ENCODE measurements around the gene PIGO. TPM values are rescaled to one million over a fixed set of nuclear protein-coding genes. Genes with fewer than 3 reads are reported as not detected.

Gene PIGO
- total RNA-seq, 2 donors from 2014 or later: 19.1 to 20.4 TPM

DNA sequence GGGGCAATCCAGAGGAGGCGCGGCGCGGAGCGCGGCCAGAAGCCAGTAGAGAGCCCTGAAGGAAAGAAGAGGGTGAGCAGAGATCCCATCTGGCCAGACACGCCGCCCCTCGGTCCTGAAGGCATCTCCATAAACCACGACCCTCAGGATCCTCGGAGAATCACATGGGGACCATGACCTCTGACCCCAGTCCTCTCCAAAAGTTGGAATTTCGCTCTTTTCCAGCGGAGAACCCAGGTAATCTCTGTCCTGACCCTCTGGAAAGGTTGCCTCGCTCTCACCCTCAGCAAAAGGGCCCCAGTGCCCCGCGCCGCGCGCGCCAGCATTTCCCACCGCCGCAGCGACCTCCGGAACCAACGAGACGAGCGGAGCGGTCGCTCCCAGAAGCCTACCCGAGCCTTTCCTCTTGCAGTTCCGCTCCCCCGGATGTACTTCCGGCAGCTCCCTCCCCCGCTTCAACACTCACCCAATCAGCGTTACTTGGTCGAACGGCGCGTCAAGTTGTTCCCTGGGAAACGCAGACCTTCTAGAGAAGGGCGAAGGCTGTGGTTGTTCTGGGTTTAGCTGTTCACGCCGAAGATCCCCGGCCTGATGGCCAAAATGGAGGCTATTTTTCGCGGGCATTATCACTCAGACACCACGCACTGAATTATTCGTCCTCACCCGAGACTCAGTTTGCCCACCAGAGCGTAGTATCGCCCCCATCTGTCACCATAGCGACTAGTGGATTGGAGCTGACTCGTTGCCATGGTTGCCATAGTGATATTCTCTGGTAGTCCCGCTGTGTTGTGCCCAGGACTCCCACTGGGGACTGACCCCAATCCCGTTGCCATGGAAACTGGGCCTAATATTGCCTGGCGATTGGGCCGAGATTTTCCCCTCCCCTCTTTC lies 6.6 kb upstream of the PIGO start, which contains the start of gene STOML2:
Gene STOML2, minus strand, starts transcription at position 363 of the 891 bp plus-strand sequence. Its CDS starts 37 bp downstream, at position 326.
- ATAC-seq (peak; percentile 97), DNase-seq (peak; percentile 77 to 86 (median 85))
- Mint-ChIP-seq H3K27ac (peak within 1 kb of the TSS; percentile 97), H3K4me3 (peak within 1 kb of the TSS; percentile 99), H3K4me1 (peaks cover 23% of the 10 kb centered on the region), H3K36me3 (ENCODE audit: low read depth) (peaks cover 17% of the 10 kb centered on the region), H3K27me3 (no peaks in the 10 kb centered on the region)
- H3K9me3 ChIP-seq (ENCODE audit: control insufficient read depth, low read length, poor library complexity, severe bottlenecking): no peaks in the 10 kb centered on the region

DNA sequence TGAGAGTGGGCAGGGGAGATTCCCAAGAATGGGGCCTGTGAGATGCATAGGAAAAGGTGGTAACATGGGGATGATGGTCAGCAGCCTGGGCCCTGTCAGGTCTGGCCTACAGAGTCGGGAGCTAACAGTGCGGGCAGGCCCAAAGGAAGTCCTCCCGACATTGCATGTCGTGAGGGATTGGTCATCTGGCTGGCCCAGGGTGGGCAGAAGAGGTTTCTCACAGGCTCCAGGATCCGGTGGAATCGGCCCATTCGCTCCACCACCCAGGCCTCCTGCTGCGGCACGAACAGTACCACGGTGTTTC lies 6.0 kb upstream of the PIGO start:
- no peaks in the 10 kb centered on the region for H3K9me3 ChIP-seq (ENCODE audit: control insufficient read depth, low read length, poor library complexity, severe bottlenecking)
- Mint-ChIP-seq H3K27ac (peak overlapping the region; percentile 97), H3K4me3 (peak overlapping the region; percentile 99), H3K27me3 (no peaks in the 10 kb centered on the region), H3K36me3 (ENCODE audit: low read depth) (peaks cover 17% of the 10 kb centered on the region), H3K4me1 (peaks cover 28% of the 10 kb centered on the region)
- DNase-seq (no peak), ATAC-seq (peak; percentile 24)

DNA sequence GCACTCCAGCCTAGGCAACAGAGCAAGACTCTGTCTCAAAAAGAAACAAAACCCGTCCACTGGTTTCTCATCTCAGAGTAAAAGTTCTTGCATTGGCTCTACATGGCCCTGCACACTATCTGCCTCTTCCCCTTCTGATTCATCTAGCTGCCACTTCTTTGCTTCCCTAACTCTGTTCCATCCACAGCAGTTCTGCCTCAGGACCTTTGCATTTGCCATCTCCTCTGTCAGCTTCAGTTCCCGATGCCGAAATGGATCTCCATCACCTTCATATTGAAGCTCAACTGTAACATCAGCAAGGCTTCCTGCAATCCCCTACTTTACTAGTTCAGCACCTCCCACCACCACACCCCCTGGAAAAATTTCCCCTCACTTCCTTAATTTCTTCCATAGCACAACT lies 1.2 kb upstream of the PIGO start:
- Mint-ChIP-seq H3K36me3 (ENCODE audit: low read depth) (peaks cover 13% of the 10 kb centered on the region), H3K4me1 (peaks cover 35% of the 10 kb centered on the region), H3K4me3 (peak overlapping the region; percentile 70), H3K27me3 (no peaks in the 10 kb centered on the region), H3K27ac (no peak overlapping the region)
- no peaks in the 10 kb centered on the region for H3K9me3 ChIP-seq (ENCODE audit: control insufficient read depth, low read length, poor library complexity, severe bottlenecking)
- ATAC-seq (no peak), DNase-seq (no peak)

DNA sequence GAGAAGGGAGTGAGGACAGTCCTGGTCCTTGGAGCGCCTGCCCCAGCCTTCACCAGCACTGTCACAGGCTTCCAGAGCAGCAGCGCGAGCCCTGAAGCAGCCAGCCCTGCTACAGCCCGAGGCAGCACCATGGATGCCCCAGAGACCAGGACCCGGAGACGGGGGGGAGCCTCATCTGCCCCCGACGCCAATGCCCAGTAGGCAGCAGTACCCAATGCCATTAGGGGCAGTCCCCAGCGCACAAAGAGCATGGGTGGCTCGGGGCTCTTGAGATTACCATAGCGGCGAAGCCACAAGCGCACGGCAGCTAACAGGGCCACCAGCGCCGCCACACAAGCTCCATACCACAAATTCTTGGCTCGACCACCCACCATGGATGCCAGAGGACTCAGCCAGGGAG lies 4.9 kb downstream of the PIGO start:
- DNase-seq: no peak
- Mint-ChIP-seq H3K4me3 (no peak overlapping the region), H3K4me1 (peaks cover 17% of the 10 kb centered on the region), H3K27me3 (no peaks in the 10 kb centered on the region), H3K36me3 (ENCODE audit: low read depth) (peaks cover 18% of the 10 kb centered on the region), H3K27ac (peak overlapping the region; percentile 75)
- no peak for ATAC-seq
- H3K9me3 ChIP-seq (ENCODE audit: control insufficient read depth, low read length, poor library complexity, severe bottlenecking): no peaks in the 10 kb centered on the region

DNA sequence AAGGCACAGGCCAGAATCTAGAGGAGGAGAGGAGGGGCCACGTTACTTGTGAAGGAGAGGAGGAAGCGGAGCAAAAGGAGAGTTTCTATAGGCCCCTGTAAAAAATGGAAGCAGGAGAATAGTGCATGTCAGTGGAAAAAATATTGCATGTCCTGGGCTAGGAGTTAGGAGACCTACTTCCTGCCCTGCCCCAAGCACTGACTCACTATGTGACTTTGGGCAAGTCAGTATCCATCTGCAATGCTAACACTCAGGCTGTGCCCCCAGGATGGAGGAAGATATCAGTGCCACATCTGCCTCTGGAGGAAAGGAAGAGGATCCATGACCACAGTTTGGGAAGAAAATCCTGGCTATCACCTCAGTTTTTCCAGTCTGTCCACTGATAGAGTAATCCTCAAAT lies 7.0 kb downstream of the PIGO start:
- ATAC-seq (no peak), DNase-seq (no peak)
- H3K9me3 ChIP-seq (ENCODE audit: control insufficient read depth, low read length, poor library complexity, severe bottlenecking): no peaks in the 10 kb centered on the region
- H3K4me3 Mint-ChIP-seq: no peak overlapping the region
- no peak overlapping the region for H3K27ac Mint-ChIP-seq
- peaks cover 2% of the 10 kb centered on the region for H3K4me1 Mint-ChIP-seq
- H3K27me3 Mint-ChIP-seq: no peaks in the 10 kb centered on the region
- peaks cover 16% of the 10 kb centered on the region for H3K36me3 Mint-ChIP-seq (ENCODE audit: low read depth)

DNA sequence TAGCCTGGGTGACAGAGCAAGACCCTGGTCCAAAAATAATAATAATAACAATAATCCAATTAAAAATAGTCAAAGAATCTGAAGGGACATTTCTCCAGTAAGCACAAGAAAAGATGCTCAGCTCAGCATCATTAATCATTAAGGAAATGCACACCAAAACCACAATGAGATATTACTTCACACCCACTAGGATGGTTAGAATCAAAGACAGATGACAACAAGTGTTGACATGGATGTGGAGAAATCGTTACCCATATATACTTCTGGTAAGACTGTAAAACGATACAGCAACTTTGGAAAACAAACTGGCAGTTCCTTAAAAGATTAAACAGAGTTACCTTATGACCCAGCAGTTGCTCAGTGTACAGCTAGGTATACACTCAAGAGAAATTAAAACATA lies 11.3 kb downstream of the PIGO start:
- Mint-ChIP-seq H3K27me3 (no peaks in the 10 kb centered on the region), H3K4me1 (peaks cover 3% of the 10 kb centered on the region), H3K27ac (peak overlapping the region; percentile 1), H3K36me3 (ENCODE audit: low read depth) (peaks cover 6% of the 10 kb centered on the region), H3K4me3 (no peak overlapping the region)
- ATAC-seq (no peak), DNase-seq (no peak)
- H3K9me3 ChIP-seq (ENCODE audit: control insufficient read depth, low read length, poor library complexity, severe bottlenecking): no peaks in the 10 kb centered on the region

DNA sequence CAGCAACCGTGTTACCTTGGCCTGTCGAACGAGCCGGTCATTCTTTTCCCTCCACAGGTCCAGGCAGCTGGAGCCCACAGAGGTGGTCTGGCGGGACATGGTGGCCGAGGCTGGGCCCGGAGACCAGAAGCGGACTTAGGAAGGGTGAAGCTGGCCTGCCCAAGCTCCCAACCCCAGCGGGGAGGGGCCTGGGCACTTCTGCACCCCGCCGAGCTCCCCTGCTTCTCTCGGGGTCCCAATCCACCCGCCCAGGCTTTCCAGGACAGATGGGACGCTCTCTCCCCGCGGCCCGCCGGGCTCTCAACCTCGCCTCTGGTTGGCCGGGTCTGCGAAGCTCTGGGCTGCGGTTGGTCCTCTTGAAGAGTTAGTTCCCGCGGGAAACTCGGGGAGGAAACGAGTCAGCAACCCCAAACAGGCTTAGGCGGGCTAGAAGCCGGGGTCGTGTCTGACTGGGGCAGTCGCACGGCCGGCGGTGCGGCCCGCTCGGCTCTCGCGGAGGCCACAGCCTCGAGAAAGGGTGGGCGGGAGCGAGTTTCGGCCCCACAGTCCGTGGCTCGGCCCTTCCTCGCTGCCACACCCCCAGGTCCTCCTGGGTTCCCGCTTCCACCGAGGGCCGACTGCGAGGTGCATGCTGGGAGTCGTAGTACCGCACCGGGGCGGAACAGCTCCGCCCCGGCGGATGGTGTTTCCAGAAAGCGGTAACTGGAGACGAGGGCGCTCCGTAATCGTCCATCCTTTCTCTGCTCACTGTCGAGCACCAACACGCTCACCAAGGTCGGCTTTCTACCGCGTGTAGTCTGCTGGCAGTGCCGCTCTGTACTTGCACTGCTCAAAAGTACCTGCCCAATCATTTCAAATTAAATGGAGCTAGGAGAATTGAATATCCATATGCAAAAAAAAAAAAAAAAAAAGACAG lies 16.7 kb downstream of the PIGO start, which contains the start of gene FANCG:
Gene FANCG, minus strand, starts transcription at position 517 of the 916 bp plus-strand sequence. Its CDS starts 418 bp downstream, at position 99.
- ATAC-seq (peak; percentile 96), DNase-seq (peak; percentile 57 to 71 (median 68))
- no peaks in the 10 kb centered on the region for H3K9me3 ChIP-seq (ENCODE audit: control insufficient read depth, low read length, poor library complexity, severe bottlenecking)
- Mint-ChIP-seq H3K27me3 (no peaks in the 10 kb centered on the region), H3K36me3 (ENCODE audit: low read depth) (peaks cover 4% of the 10 kb centered on the region), H3K4me3 (peak within 1 kb of the TSS; percentile 96), H3K4me1 (peaks cover 18% of the 10 kb centered on the region), H3K27ac (peak within 1 kb of the TSS; percentile 90)

DNA sequence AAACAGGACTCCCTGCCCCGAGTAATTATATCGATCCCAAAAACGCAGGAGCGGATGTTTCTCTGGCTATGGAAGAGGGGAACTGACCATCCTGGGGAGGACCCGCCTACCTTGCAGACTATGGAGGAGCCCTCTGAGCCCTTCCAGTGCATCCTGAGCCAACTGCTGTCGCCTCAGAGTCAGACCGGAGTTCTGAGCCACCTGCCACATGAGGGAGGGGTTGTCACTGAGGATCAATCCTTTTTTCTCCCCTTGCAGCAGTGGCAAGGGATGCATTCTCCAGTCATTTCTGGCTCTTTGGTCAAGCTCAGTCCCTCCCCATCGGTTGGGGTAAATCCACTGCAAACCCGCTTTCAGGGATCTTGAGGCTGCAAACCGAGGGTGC lies 17.4 kb downstream of the PIGO start:
- DNase-seq: no peak
- no peak for ATAC-seq

DNA sequence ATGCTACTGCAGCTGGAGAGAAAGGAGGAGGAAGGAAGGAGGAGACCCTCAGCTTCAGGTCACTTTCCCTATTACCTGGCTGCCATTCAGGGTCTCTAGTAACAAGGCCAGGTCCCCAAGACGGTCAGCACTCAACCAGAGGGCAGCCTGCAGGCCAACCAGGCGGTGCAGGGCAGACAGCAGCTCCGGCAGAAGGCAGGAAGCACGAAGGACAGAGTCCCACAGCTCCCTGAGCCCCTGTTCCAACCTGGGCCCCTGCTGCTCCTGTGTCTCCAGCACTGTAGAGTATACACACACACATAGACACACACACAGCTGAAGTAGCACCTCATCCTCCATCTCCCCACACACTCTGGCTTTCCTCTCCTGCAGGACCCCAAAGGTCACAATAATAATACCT lies 18.3 kb downstream of the PIGO start:
- Mint-ChIP-seq H3K27ac (no peak overlapping the region), H3K27me3 (no peaks in the 10 kb centered on the region), H3K4me1 (peaks cover 19% of the 10 kb centered on the region), H3K36me3 (ENCODE audit: low read depth) (peaks cover 4% of the 10 kb centered on the region), H3K4me3 (peak overlapping the region; percentile 96)
- no peak for DNase-seq
- no peak for ATAC-seq
- no peaks in the 10 kb centered on the region for H3K9me3 ChIP-seq (ENCODE audit: control insufficient read depth, low read length, poor library complexity, severe bottlenecking)

More for the DNA sequence above, 17.4 kb downstream of the PIGO start:
- Mint-ChIP-seq H3K4me1 (peaks cover 18% of the 10 kb centered on the region), H3K4me3 (peak overlapping the region; percentile 96), H3K27ac (peak overlapping the region; percentile 90), H3K36me3 (ENCODE audit: low read depth) (peaks cover 4% of the 10 kb centered on the region), H3K27me3 (no peaks in the 10 kb centered on the region)
- H3K9me3 ChIP-seq (ENCODE audit: control insufficient read depth, low read length, poor library complexity, severe bottlenecking): no peaks in the 10 kb centered on the region

DNA sequence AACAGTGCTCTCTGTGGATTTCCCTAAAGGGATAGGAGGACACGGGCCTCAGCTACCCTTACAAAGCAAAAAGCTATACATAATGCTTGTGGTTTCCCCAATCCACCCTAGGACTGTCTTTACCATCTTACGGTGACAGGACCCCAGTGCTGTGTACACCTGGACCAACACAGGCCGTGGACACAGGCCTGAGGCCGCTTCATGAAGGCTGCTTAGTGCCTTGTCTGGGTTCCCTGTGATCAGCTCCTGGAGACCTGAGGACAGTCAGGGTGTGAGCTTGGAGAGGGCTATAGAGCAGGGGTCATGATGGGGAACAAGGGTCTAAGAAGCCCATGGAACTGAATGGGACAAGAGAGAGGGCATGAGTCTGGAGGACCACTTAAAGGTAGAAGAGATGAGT lies 19.5 kb downstream of the PIGO start:
- Mint-ChIP-seq H3K27ac (no peak overlapping the region), H3K4me1 (peaks cover 25% of the 10 kb centered on the region), H3K36me3 (ENCODE audit: low read depth) (peaks cover 4% of the 10 kb centered on the region), H3K4me3 (peak overlapping the region; percentile 3), H3K27me3 (no peaks in the 10 kb centered on the region)
- no peak for DNase-seq
- no peaks in the 10 kb centered on the region for H3K9me3 ChIP-seq (ENCODE audit: control insufficient read depth, low read length, poor library complexity, severe bottlenecking)
- ATAC-seq: no peak

DNA sequence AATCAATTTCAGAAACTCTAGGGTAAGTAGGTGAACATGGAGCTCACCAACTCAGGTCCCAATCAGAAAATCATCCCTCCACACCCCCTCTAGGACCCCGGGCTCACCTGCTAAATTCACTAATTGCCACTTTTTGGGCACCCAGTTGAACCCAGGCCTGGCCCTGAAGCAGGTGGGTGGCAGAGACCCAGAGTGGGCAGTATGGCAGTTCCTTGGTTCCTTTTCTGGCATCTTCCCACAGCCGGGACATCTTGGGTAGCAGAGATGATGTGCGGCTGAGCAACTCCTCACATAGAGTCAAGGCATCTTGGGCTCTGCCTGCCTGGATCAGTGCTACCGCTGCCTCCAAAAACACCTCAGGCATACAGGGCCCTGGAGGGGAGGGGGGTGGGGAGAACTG lies 21.0 kb downstream of the PIGO start:
- peaks cover 4% of the 10 kb centered on the region for H3K36me3 Mint-ChIP-seq (ENCODE audit: low read depth)
- ATAC-seq (no peak), DNase-seq (no peak)
- H3K4me3 Mint-ChIP-seq: no peak overlapping the region
- H3K9me3 ChIP-seq (ENCODE audit: control insufficient read depth, low read length, poor library complexity, severe bottlenecking): no peaks in the 10 kb centered on the region
- H3K4me1 Mint-ChIP-seq: peaks cover 34% of the 10 kb centered on the region
- no peaks in the 10 kb centered on the region for H3K27me3 Mint-ChIP-seq
- H3K27ac Mint-ChIP-seq: no peak overlapping the region

DNA sequence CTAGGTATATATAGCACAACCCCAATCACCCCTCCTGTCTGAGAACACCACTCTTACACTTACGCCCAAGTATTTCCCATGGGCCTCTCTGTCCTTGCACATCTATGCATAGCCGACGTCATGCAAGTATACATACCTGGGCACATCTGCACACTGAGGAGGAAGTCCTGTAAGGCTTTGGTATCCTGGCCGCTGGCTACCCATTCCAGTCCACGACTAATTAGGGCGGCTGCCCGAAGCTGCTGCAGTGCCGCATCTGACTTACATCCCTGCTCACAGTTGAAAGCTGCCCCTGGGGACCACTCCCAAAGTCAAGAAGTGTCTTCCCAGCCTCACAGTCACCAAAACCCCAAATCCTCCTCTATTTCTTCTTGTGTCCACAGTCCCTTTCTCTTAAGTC lies 21.6 kb downstream of the PIGO start:
- DNase-seq: no peak
- peaks cover 4% of the 10 kb centered on the region for H3K36me3 Mint-ChIP-seq (ENCODE audit: low read depth)
- H3K27ac Mint-ChIP-seq: no peak overlapping the region
- H3K9me3 ChIP-seq (ENCODE audit: control insufficient read depth, low read length, poor library complexity, severe bottlenecking): no peaks in the 10 kb centered on the region
- no peaks in the 10 kb centered on the region for H3K27me3 Mint-ChIP-seq
- H3K4me1 Mint-ChIP-seq: peaks cover 34% of the 10 kb centered on the region
- H3K4me3 Mint-ChIP-seq: no peak overlapping the region
- no peak for ATAC-seq

DNA sequence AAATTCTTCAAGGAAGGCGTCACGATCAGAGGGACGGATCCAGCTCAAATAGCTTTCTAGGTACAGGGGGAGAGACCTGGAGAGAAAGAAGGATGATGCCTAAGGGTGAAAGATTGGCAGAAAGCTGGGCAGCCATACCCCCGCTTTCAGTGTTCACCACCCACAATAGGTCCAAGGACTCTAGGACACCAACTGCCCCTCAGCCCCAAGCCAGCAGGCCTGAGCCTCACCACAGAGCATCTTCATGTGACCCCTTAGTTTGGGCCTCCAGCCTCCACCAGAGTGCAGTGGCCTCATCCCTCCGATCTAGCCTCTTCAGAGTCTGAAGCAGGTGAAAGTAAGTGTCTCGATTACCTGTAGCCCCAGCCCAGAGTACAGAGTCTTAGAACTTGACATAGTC lies 22.2 kb downstream of the PIGO start:
- no peaks in the 10 kb centered on the region for H3K27me3 Mint-ChIP-seq
- ATAC-seq: no peak
- no peak overlapping the region for H3K27ac Mint-ChIP-seq
- DNase-seq: no peak
- H3K4me1 Mint-ChIP-seq: peaks cover 34% of the 10 kb centered on the region
- H3K36me3 Mint-ChIP-seq (ENCODE audit: low read depth): peaks cover 4% of the 10 kb centered on the region
- H3K9me3 ChIP-seq (ENCODE audit: control insufficient read depth, low read length, poor library complexity, severe bottlenecking): no peaks in the 10 kb centered on the region
- H3K4me3 Mint-ChIP-seq: no peak overlapping the region
